Loucy (cell line): ENCODE data around the gene ZNF536.

ENCODE experiments used
- H2AFZ ChIP-seq: fragments of 200-600 bp; sonication (generic); 2 replicates; pipeline ENCODE4 v1.6.0; 2016; ENCODE audit warnings: antibody characterized with exemption, mild to moderate bottlenecking, low read length, moderate library complexity
- H3F3A ChIP-seq: fragments of 200-600 bp; 2 replicates; pipeline ENCODE4 v1.6.0; 2016; ENCODE audit warnings: antibody characterized with exemption, low read depth, mild to moderate bottlenecking
- H3K27me3 ChIP-seq: fragments of 200-600 bp; sonication (generic); 2 replicates; pipeline ENCODE4 v1.6.1; 2014; ENCODE audit warnings: low read length, mild to moderate bottlenecking; ENCODE audit not compliant: insufficient read depth, poor library complexity, severe bottlenecking
- H3K36me3 ChIP-seq: fragments of 200-600 bp; sonication (generic); 2 replicates; pipeline ENCODE4 v1.6.1; 2016; ENCODE audit warnings: low read length; ENCODE audit not compliant: insufficient read depth
- H3K4me1 ChIP-seq: fragments of 200-600 bp; sonication (generic); 2 replicates; pipeline ENCODE4 v1.5.1; 2014; ENCODE audit warnings: low read length, mild to moderate bottlenecking; ENCODE audit not compliant: insufficient read depth, poor library complexity, severe bottlenecking
- H3K4me2 ChIP-seq: fragments of 200-600 bp; sonication (generic); 2 replicates; pipeline ENCODE4 v1.6.0; 2014; ENCODE audit warnings: antibody characterized with exemption, low read length, low read depth, mild to moderate bottlenecking; ENCODE audit not compliant: poor library complexity, severe bottlenecking
- H3K4me3 ChIP-seq: fragments of 200-600 bp; sonication (generic); 2 replicates; pipeline ENCODE4 v1.5.1; 2014; ENCODE audit warnings: low read length, mild to moderate bottlenecking, mixed read lengths; ENCODE audit not compliant: poor library complexity, severe bottlenecking
- H3K79me2 ChIP-seq: fragments of 200-600 bp; sonication (generic); 2 replicates; pipeline ENCODE4 v1.6.1; 2014; ENCODE audit warnings: low read length; ENCODE audit not compliant: insufficient read depth
- H3K9ac ChIP-seq: fragments of 200-600 bp; sonication (generic); 2 replicates; pipeline ENCODE4 v1.6.0; 2014; ENCODE audit warnings: mild to moderate bottlenecking, low read depth, low read length, moderate library complexity; ENCODE audit not compliant: poor library complexity, severe bottlenecking
- H3K9me2 ChIP-seq: fragments of 200-600 bp; sonication (generic); replicated peaks from 2 replicates; pipeline ENCODE4 v1.6.1; 2016; ENCODE audit warnings: low read depth, low read length, mixed read lengths
- H3K9me3 ChIP-seq: fragments of 200-600 bp; sonication (generic); 2 replicates; pipeline ENCODE4 v1.6.1; 2014; ENCODE audit warnings: mild to moderate bottlenecking, antibody characterized with exemption, low read length, low read depth; ENCODE audit not compliant: insufficient read depth
- H4K20me1 ChIP-seq: fragments of 200-600 bp; sonication (generic); 2 replicates; pipeline ENCODE4 v1.6.0; 2014; ENCODE audit warnings: antibody characterized with exemption, low read length, mild to moderate bottlenecking; ENCODE audit not compliant: insufficient read depth, poor library complexity, severe bottlenecking
- EZH2phosphoT487 ChIP-seq: fragments of 200-600 bp; IDR thresholded peaks from 2 replicates; pipeline ENCODE4 v1.6.1; 2018; ENCODE audit warnings: antibody characterized with exemption, mild to moderate bottlenecking, moderate library complexity, borderline replicate concordance
- TF ChIP-seq, protein P1 (sequence below): fragments of 200-600 bp; sonication (generic); conservative IDR thresholded peaks from 2 replicates; pipeline ENCODE4 v1.5.1; 2014; ENCODE audit warnings: mild to moderate bottlenecking, antibody characterized with exemption, low read length

Gene ZNF536

DNA sequence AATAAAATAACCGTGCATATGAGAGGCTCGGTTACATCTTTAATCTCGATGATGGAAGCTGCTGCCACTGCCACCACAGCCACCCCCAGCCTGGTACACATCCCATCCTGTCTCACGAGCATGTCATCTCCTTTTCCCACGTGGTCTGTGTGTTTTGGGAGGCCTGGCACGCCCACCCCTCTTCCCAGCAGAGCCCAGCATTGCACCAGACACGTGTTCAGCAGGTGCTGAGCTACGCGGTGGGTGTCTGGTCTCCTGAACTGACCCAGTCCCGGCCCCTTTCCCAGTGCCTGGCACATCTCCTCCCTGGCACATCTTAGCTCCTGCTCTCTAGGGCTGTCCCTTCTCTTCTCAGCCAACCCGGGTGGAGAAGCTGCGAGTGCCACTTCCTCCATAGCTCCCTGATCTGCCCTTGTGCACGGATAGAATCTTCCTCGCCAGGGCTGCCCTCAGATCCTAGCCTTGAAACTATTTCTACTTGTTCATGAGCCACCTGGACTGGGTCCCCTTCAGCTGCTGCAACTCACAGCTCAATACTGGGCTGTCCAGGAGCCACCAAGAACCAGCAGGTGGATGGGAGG, 36.8 kb upstream of the ZNF536 start:
- H3K4me2 ChIP-seq = no peak overlapping the region
- H3F3A ChIP-seq = no peaks in the 10 kb centered on the region
- H4K20me1 ChIP-seq = no peaks in the 10 kb centered on the region
- H3K79me2 ChIP-seq = no peaks in the 10 kb centered on the region
- H3K4me1 ChIP-seq = no peaks in the 10 kb centered on the region
- no peaks in the 10 kb centered on the region for H3K9me2 ChIP-seq
- H2AFZ ChIP-seq = no peak overlapping the region
- H3K36me3 ChIP-seq = no peaks in the 10 kb centered on the region
- no peaks in the 10 kb centered on the region for H3K27me3 ChIP-seq
- TF ChIP-seq, protein P1, sequence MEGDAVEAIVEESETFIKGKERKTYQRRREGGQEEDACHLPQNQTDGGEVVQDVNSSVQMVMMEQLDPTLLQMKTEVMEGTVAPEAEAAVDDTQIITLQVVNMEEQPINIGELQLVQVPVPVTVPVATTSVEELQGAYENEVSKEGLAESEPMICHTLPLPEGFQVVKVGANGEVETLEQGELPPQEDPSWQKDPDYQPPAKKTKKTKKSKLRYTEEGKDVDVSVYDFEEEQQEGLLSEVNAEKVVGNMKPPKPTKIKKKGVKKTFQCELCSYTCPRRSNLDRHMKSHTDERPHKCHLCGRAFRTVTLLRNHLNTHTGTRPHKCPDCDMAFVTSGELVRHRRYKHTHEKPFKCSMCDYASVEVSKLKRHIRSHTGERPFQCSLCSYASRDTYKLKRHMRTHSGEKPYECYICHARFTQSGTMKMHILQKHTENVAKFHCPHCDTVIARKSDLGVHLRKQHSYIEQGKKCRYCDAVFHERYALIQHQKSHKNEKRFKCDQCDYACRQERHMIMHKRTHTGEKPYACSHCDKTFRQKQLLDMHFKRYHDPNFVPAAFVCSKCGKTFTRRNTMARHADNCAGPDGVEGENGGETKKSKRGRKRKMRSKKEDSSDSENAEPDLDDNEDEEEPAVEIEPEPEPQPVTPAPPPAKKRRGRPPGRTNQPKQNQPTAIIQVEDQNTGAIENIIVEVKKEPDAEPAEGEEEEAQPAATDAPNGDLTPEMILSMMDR = no peak
- TF ChIP-seq EZH2phosphoT487 = no peak
- H3K9me3 ChIP-seq = no peaks in the 10 kb centered on the region
- no peak overlapping the region for H3K9ac ChIP-seq
- no peak overlapping the region for H3K4me3 ChIP-seq

DNA sequence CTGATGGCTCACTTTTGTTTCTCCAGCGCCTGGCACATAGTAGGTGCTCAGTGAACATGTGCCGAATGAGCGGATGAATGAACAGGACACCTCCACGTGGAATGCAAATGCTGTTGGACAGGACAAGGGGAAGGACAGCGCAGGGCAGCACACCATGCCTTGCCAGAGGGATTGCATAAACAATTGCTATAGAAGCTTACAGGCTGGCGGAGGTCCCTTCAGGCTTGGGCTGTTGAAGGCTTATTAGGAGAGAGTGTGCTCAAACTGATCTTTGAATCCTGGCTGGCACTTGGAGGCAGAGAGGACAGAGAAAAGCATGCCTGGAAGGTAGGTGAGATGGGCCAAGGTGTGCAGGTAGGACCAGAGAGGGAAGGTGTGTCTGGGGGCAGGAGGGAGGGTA, 35.9 kb upstream of the ZNF536 start:
- Histone ChIP-seq H4K20me1 (no peaks in the 10 kb centered on the region), H3K27me3 (no peaks in the 10 kb centered on the region), H3K9me3 (no peaks in the 10 kb centered on the region), H3K36me3 (no peaks in the 10 kb centered on the region), H3K4me3 (no peak overlapping the region), H2AFZ (no peak overlapping the region), H3K79me2 (no peaks in the 10 kb centered on the region), H3K4me1 (no peaks in the 10 kb centered on the region), H3F3A (no peaks in the 10 kb centered on the region), H3K4me2 (no peak overlapping the region), H3K9ac (no peak overlapping the region), H3K9me2 (no peaks in the 10 kb centered on the region)
- TF ChIP-seq, protein P1 = no peak
- TF ChIP-seq EZH2phosphoT487 = no peak

DNA sequence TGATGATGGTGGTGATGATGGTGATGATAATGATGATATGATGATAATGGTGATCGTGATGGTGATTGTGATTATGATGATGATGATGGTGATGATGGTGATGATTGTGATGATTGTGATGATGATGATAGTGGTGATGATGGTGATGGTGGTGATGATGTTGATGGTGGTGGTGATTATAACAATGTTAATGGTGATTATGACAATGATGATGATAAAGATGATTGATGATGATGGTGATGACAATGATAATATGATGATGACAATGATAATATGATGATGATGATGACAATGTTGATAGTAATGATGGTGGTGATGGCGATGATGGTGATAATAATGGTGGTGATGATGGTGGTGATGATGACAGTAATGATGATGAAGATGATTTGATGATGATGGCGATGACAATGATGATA, 34.1 kb upstream of the ZNF536 start:
- Histone ChIP-seq H3K4me2 (no peak overlapping the region), H4K20me1 (no peaks in the 10 kb centered on the region), H3K27me3 (no peaks in the 10 kb centered on the region), H3F3A (no peaks in the 10 kb centered on the region), H2AFZ (no peak overlapping the region), H3K79me2 (no peaks in the 10 kb centered on the region), H3K9me3 (no peaks in the 10 kb centered on the region), H3K9me2 (no peaks in the 10 kb centered on the region), H3K9ac (no peak overlapping the region), H3K4me3 (no peak overlapping the region), H3K4me1 (no peaks in the 10 kb centered on the region), H3K36me3 (no peaks in the 10 kb centered on the region)
- TF ChIP-seq, protein P1 = no peak
- no peak for TF ChIP-seq EZH2phosphoT487
